ENCODE results near the gene HIGD2B.

HIGD2B gene

GRCh38 chr15:72685301-72685924, 569 bp downstream of the HIGD2B start:
- Histone ChIP-seq H3K27ac (ENCODE audit: low read depth, low read length) (peak overlapping the region; percentile 64), H3K4me1 (ENCODE audit: control insufficient read depth, low read length) (peaks cover 14% of the 10 kb centered on the region), H3K36me3 (ENCODE audit: control insufficient read depth, low read length) (no peaks in the 10 kb centered on the region), H3K9me2 (replicated peaks; ENCODE audit: control insufficient read depth, low read length) (no peaks in the 10 kb centered on the region), H3K27me3 (ENCODE audit: control insufficient read depth, low read length) (peaks cover 5% of the 10 kb centered on the region; the same call in 1 of the 2 replicates), H3K79me2 (ENCODE audit: control insufficient read depth, low read length) (peaks cover 5% of the 10 kb centered on the region), H3K4me2 (ENCODE audit: low read length) (peak overlapping the region; percentile 85), H3K9me3 (ENCODE audit: control insufficient read depth, insufficient read depth, low read length) (no peaks in the 10 kb centered on the region; the same call in 1 of the 2 replicates), H3F3A (ENCODE audit: control insufficient read depth, insufficient read depth) (peaks cover 7% of the 10 kb centered on the region), H3K4me3 (ENCODE audit: low read length) (peak overlapping the region; percentile 85), H4K20me1 (ENCODE audit: control insufficient read depth, insufficient read depth, low read depth, low read length) (no peaks in the 10 kb centered on the region)
- TF ChIP-seq CTCF (IDR thresholded peaks at IDR 0.05; ENCODE audit: low read depth, low read length, poor library complexity, severe bottlenecking) = no peak
- no peak for TF ChIP-seq EZH2phosphoT487 (IDR thresholded peaks at IDR 0.05; ENCODE audit: borderline replicate concordance, low read length)

- Histone ChIP-seq H3K9me2 (replicated peaks; ENCODE audit: control insufficient read depth, low read length) (no peaks in the 10 kb centered on the region), H3K9me3 (ENCODE audit: control insufficient read depth, insufficient read depth, low read length) (no peaks in the 10 kb centered on the region)
- TF ChIP-seq EZH2phosphoT487 (IDR thresholded peaks at IDR 0.05; ENCODE audit: borderline replicate concordance, low read length) = no peak
- no peak for TF ChIP-seq CTCF (IDR thresholded peaks at IDR 0.05; ENCODE audit: low read depth, low read length, poor library complexity, severe bottlenecking)
Observed at GRCh38 chr15:72682772-72683171, 3.2 kb downstream of the HIGD2B start.

GRCh38 chr15:72680931-72681330, 5.1 kb downstream of the HIGD2B start:
- H3K9me2 ChIP-seq (replicated peaks; ENCODE audit: control insufficient read depth, low read length) = no peaks in the 10 kb centered on the region
- no peak overlapping the region for H3K27ac ChIP-seq (ENCODE audit: low read depth, low read length)

More at GRCh38 chr15:72682772-72683171, 3.2 kb downstream of the HIGD2B start:
- peaks cover 22% of the 10 kb centered on the region for H3K27me3 ChIP-seq (ENCODE audit: control insufficient read depth, low read length)
- no peaks in the 10 kb centered on the region for H4K20me1 ChIP-seq (ENCODE audit: control insufficient read depth, insufficient read depth, low read depth, low read length)
- H3K4me2 ChIP-seq (ENCODE audit: low read length) = no peak overlapping the region
- H3K36me3 ChIP-seq (ENCODE audit: control insufficient read depth, low read length) = no peaks in the 10 kb centered on the region
- H3F3A ChIP-seq (ENCODE audit: control insufficient read depth, insufficient read depth) = no peaks in the 10 kb centered on the region
- H3K27ac ChIP-seq (ENCODE audit: low read depth, low read length) = no peak overlapping the region
- peaks cover 12% of the 10 kb centered on the region for H3K4me1 ChIP-seq (ENCODE audit: control insufficient read depth, low read length)
- no peak overlapping the region for H3K4me3 ChIP-seq (ENCODE audit: low read length)
- H3K79me2 ChIP-seq (ENCODE audit: control insufficient read depth, low read length) = peaks cover 5% of the 10 kb centered on the region

More at GRCh38 chr15:72680931-72681330, 5.1 kb downstream of the HIGD2B start:
- peaks cover 26% of the 10 kb centered on the region for H3K27me3 ChIP-seq (ENCODE audit: control insufficient read depth, low read length)
- H3K4me3 ChIP-seq (ENCODE audit: low read length) = no peak overlapping the region
- H3K36me3 ChIP-seq (ENCODE audit: control insufficient read depth, low read length) = no peaks in the 10 kb centered on the region
- no peaks in the 10 kb centered on the region for H3F3A ChIP-seq (ENCODE audit: control insufficient read depth, insufficient read depth)
- no peaks in the 10 kb centered on the region for H4K20me1 ChIP-seq (ENCODE audit: control insufficient read depth, insufficient read depth, low read depth, low read length)
- no peaks in the 10 kb centered on the region for H3K9me3 ChIP-seq (ENCODE audit: control insufficient read depth, insufficient read depth, low read length)
- no peak overlapping the region for H3K4me2 ChIP-seq (ENCODE audit: low read length)
- TF ChIP-seq EZH2phosphoT487 (IDR thresholded peaks at IDR 0.05; ENCODE audit: borderline replicate concordance, low read length) = no peak
- TF ChIP-seq CTCF (IDR thresholded peaks at IDR 0.05; ENCODE audit: low read depth, low read length, poor library complexity, severe bottlenecking) = no peak
- peaks cover 8% of the 10 kb centered on the region for H3K4me1 ChIP-seq (ENCODE audit: control insufficient read depth, low read length)
- no peaks in the 10 kb centered on the region for H3K79me2 ChIP-seq (ENCODE audit: control insufficient read depth, low read length)

Data from DOHH2 (cell line).